ENCODE measurements around the gene LCE2C. TPM values are rescaled to one million over a fixed set of nuclear protein-coding genes. Genes with fewer than 3 reads are reported as not detected.

The LCE2C gene
- total and polyA plus RNA-seq, 9 donors, result not detected

DNA sequence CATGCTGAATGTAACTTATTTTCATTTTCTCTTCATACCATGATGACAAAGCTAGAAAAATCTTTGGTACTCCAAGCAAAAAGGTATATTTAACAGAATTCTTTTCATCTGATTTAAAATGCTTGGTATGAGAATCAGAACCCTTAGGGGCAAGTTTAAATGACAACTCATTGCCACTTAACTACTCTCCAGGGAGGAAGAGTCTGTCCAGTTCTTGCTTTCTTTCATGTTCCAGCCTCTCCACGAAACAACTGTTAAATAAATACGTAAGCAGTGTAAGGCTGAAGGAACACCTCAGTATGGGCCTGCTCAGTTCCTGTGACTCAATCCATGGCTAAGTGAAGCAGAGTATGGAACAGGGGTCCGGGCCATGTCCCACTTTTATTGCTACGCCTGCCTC lies 24.7 kb downstream of the LCE2C start:
- intact Hi-C loops (cut with DNase I), result no loop called here

DNA sequence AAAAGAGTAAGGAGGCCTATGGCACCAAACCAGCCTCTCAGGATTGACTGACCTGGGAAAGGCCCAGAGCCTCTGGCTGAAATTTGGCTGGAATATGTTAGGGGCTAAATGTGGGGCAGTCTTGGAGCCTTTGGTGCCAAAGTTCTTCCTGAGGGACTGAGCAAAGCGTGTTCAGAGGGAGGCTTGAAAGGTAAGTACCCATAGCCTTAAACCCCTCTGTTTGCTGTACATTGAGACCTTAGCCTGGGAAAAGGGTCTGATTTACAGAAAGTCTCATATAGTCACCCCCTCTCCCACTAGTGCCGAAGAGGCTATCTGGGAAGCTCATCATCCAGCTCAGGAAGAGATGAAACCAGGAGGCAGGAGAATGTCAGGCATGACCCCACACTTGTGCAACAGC lies 32.8 kb downstream of the LCE2C start, which contains the start of gene LCE4A:
TSS of gene LCE4A (plus strand) at position 301 of the 400 bp plus-strand sequence. CDS start 916 bp downstream, outside the sequence.
- intact Hi-C loops (cut with DNase I), result no loop called here
- 71 to 83% (median 78%) methylated on average over 2 of the region's 2 CpGs for WGBS, 3 donors
- Histone ChIP-seq H3K4me3 (no peak within 1 kb of the TSS), H3K27me3 (no peaks in the 10 kb centered on the region), H3K36me3 (no peaks in the 10 kb centered on the region), H3K27ac (no peak within 1 kb of the TSS), H3K4me1 (ENCODE audit: insufficient read depth) (no peaks in the 10 kb centered on the region), H3K9me3 (no peaks in the 10 kb centered on the region)
- no peak for DNase-seq
- no peak for TF ChIP-seq POLR2A (IDR thresholded peaks at IDR 0.05)
- TF ChIP-seq CTCF (IDR thresholded peaks at IDR 0.05), result no peak
- TF ChIP-seq EP300 (IDR thresholded peaks at IDR 0.05), result no peak

More for the DNA sequence above, 24.7 kb downstream of the LCE2C start:
- H3K36me3 ChIP-seq, result no peaks in the 10 kb centered on the region
- WGBS, 3 donors, result 75 to 83% (median 79%) methylated on average over 4 of the region's 4 CpGs
- no peak for DNase-seq
- H3K4me3 ChIP-seq, result no peak overlapping the region
- H3K4me1 ChIP-seq (ENCODE audit: insufficient read depth), result no peaks in the 10 kb centered on the region
- TF ChIP-seq EP300 (IDR thresholded peaks at IDR 0.05) (no peak), POLR2A (IDR thresholded peaks at IDR 0.05) (no peak), CTCF (IDR thresholded peaks at IDR 0.05) (no peak)
- no peak overlapping the region for H3K27ac ChIP-seq
- no peaks in the 10 kb centered on the region for H3K27me3 ChIP-seq
- H3K9me3 ChIP-seq, result no peaks in the 10 kb centered on the region

DNA sequence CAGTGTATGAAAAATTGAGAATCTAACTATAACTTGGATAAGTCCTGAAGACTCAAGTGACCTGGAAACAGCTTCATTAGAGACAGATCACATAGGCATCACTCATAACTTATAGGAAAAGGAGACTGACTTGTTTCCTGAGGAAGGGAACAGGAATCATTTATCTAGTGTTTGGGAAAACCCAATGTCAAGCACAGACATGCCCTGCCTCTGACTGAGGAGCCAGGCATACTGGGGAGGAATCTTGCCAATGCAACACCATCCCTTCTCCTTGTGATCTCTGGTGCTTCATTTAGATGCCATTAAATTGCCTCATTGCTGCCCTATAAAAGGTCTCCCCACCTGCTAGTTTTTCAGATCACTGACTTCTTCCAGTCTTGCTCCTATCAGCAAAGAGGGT lies 43.2 kb downstream of the LCE2C start:
- no peak for DNase-seq
- Histone ChIP-seq H3K4me1 (ENCODE audit: insufficient read depth) (no peaks in the 10 kb centered on the region), H3K9me3 (no peaks in the 10 kb centered on the region), H3K36me3 (no peaks in the 10 kb centered on the region), H3K27ac (no peak overlapping the region), H3K27me3 (no peaks in the 10 kb centered on the region), H3K4me3 (no peak overlapping the region)
- TF ChIP-seq POLR2A (IDR thresholded peaks at IDR 0.05) (no peak), CTCF (IDR thresholded peaks at IDR 0.05) (no peak), EP300 (IDR thresholded peaks at IDR 0.05) (no peak)
- intact Hi-C loops (cut with DNase I), result no loop called here

DNA sequence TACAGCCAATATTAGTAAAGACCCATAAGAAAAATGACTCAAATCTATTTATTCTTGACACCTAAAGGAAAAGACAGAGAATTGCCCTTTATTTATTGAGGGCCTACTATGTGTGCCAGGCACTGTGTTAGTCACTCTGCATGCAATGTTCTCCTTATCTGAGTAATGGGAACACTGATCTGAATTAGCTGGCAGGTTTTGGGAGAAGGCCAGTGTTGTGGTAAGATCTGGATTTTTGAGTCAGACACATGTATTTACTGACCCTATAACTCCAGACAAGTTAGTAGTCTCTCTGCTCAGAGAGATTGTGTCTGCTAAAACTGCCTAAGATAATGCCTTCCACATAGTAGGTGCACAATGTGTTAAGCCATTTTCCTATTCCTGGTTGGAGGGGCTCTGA lies 50.2 kb downstream of the LCE2C start:
- Histone ChIP-seq H3K36me3 (no peaks in the 10 kb centered on the region), H3K27ac (no peak overlapping the region), H3K4me3 (no peak overlapping the region), H3K4me1 (ENCODE audit: insufficient read depth) (no peaks in the 10 kb centered on the region), H3K27me3 (no peaks in the 10 kb centered on the region), H3K9me3 (no peaks in the 10 kb centered on the region)
- no peak for TF ChIP-seq EP300 (IDR thresholded peaks at IDR 0.05)
- no peak for DNase-seq
- intact Hi-C loops (cut with DNase I), result no loop called here

Other genes starting within 250 kb of the LCE2C start
- gene LCE5A, start 164.5 kb upstream of the LCE2C start, total RNA-seq, result not detected
- gene LCE5A, start 164.5 kb upstream of the LCE2C start, polyA plus RNA-seq, result not detected
- not detected for gene CRCT1, start 160.8 kb upstream of the LCE2C start, total RNA-seq
- not detected for gene CRCT1, start 160.8 kb upstream of the LCE2C start, polyA plus RNA-seq
- gene LCE3E, start 108.5 kb upstream of the LCE2C start, total RNA-seq, result not detected
- not detected for gene LCE3E, start 108.5 kb upstream of the LCE2C start, polyA plus RNA-seq
- not detected for gene LCE3D, start 94.8 kb upstream of the LCE2C start, total RNA-seq
- gene LCE3D, start 94.8 kb upstream of the LCE2C start, polyA plus RNA-seq, result not detected
- not detected for gene LCE3C, start 75.0 kb upstream of the LCE2C start, total RNA-seq
- not detected for gene LCE3C, start 75.0 kb upstream of the LCE2C start, polyA plus RNA-seq
- gene LCE3B, start 61.5 kb upstream of the LCE2C start, total RNA-seq, result not detected
- not detected for gene LCE3B, start 61.5 kb upstream of the LCE2C start, polyA plus RNA-seq
- gene LCE3A, start 52.2 kb upstream of the LCE2C start, total RNA-seq, result not detected
- gene LCE3A, start 52.2 kb upstream of the LCE2C start, polyA plus RNA-seq, result not detected
- gene LCE2D, start 11.9 kb upstream of the LCE2C start, total RNA-seq, result not detected
- not detected for gene LCE2D, start 11.9 kb upstream of the LCE2C start, polyA plus RNA-seq
- not detected for gene LCE2B, start 10.8 kb downstream of the LCE2C start, total RNA-seq
- gene LCE2B, start 10.8 kb downstream of the LCE2C start, polyA plus RNA-seq, result not detected
- gene LCE2A, start 23.1 kb downstream of the LCE2C start, total RNA-seq, result not detected
- gene LCE2A, start 23.1 kb downstream of the LCE2C start, polyA plus RNA-seq, result not detected
- gene LCE4A, start 32.9 kb downstream of the LCE2C start, total RNA-seq, result not detected
- not detected for gene LCE4A, start 32.9 kb downstream of the LCE2C start, polyA plus RNA-seq
- not detected for gene KPRP, start 82.7 kb downstream of the LCE2C start, total RNA-seq
- not detected for gene KPRP, start 82.7 kb downstream of the LCE2C start, polyA plus RNA-seq
- not detected for gene LCE1F, start 99.9 kb downstream of the LCE2C start, total RNA-seq
- gene LCE1F, start 99.9 kb downstream of the LCE2C start, polyA plus RNA-seq, result not detected
- gene LCE1E, start 111.0 kb downstream of the LCE2C start, total RNA-seq, result not detected
- not detected for gene LCE1E, start 111.0 kb downstream of the LCE2C start, polyA plus RNA-seq
- gene LCE1D, start 121.4 kb downstream of the LCE2C start, total RNA-seq, result not detected
- not detected for gene LCE1D, start 121.4 kb downstream of the LCE2C start, polyA plus RNA-seq
- gene LCE1C, start 131.4 kb downstream of the LCE2C start, total RNA-seq, result not detected
- gene LCE1C, start 131.4 kb downstream of the LCE2C start, polyA plus RNA-seq, result not detected
- gene LCE1B, start 136.7 kb downstream of the LCE2C start, total RNA-seq, result not detected
- not detected for gene LCE1B, start 136.7 kb downstream of the LCE2C start, polyA plus RNA-seq
- gene LCE1A, start 152.2 kb downstream of the LCE2C start, total RNA-seq, result not detected
- not detected for gene LCE1A, start 152.2 kb downstream of the LCE2C start, polyA plus RNA-seq
- not detected for gene LCE6A, start 167.6 kb downstream of the LCE2C start, total RNA-seq
- not detected for gene LCE6A, start 167.6 kb downstream of the LCE2C start, polyA plus RNA-seq
- gene LCE7A, start 184.7 kb downstream of the LCE2C start, total RNA-seq, result not detected
- gene LCE7A, start 184.7 kb downstream of the LCE2C start, polyA plus RNA-seq, result not detected
- gene SMCP, start 203.0 kb downstream of the LCE2C start, total RNA-seq, result under 1 TPM in 1 of 7 donors, not detected in 6; 0.35 TPM
- under 1 TPM in 1 of 2 donors, not detected in 1; 0.18 TPM for gene SMCP, start 203.0 kb downstream of the LCE2C start, polyA plus RNA-seq
- gene IVL, start 233.3 kb downstream of the LCE2C start, total RNA-seq, result not detected
- not detected for gene IVL, start 233.3 kb downstream of the LCE2C start, polyA plus RNA-seq

Measured in ovary (tissue), 9 donors.